ENCODE results near the gene ANXA8L1. TPM values are rescaled to one million over a fixed set of nuclear protein-coding genes. Genes with fewer than 3 reads are reported as not detected.
"Not testable (repeated sequence)": the region's sequence is repeated elsewhere in the genome, so short reads cannot be mapped to it uniquely, and the experiment has no call there.

Gene ANXA8L1
- total and polyA plus RNA-seq, 2 experiments from 2014 or later, result 54.0 to 70.7 TPM

DNA sequence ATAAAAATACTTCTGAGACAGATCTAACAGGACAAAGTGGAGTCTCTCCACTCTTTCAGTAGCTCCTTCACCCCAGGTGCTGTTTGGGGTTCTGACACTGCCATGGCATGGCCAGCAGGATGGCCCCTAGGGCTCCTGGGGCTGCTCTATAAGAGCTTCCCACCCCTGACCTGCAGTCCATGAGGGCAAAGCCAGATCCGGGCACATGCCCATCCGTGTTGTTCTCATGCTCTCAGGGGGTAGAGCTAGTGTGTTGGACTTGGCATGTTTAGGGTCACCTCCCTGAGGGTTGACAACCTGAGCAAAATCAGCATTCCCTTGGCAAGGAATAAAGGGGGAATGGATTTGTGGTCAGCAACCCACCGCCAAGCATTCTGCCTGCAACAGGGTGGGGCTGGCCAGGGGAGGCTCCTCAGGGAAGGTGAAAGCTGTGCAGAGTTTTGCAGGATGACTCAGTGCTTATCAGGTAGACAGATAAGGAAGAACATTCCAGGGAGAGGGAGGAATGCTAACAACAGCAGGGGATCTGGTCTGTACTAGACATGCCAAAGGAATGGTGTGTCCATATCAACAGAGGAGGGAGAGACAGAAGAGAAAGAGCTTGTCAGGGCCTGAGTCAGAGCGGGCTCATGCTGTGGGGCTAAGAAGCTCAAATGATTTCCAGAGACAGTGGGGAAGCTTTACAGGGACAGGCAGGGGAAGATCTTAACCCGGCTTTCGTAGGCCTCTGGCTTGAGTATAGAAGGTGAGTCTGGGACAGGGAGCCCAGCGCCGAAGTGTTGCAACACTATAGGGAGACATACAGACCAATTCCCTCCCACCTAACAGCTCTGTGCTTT lies 21.1 kb downstream of the ANXA8L1 start:
- not testable (repeated sequence) for H3K4me1 ChIP-seq (ENCODE audit: insufficient read depth); H3K27me3 ChIP-seq; H3K36me3 ChIP-seq (replicated peaks; ENCODE audit: insufficient read depth, low read depth); H3K9me2 ChIP-seq (replicated peaks; ENCODE audit: insufficient read depth); H4K20me1 ChIP-seq (ENCODE audit: insufficient read depth, poor library complexity, severe bottlenecking); H3K79me2 ChIP-seq; H3K4me3 ChIP-seq; H3K9me3 ChIP-seq (ENCODE audit: low read depth); H2AFZ ChIP-seq
- peak overlapping the region; percentile 60 for H3K4me2 ChIP-seq
- DNase-seq (ENCODE audit: low spot score), result peak; percentile 72
- H3K27ac ChIP-seq, result peak overlapping the region; percentile 82
- 38% methylated on average over 8 of the region's 8 CpGs for WGBS (ENCODE audit: low lambda C conversion rate, missing lambda C conversion rate)

DNA sequence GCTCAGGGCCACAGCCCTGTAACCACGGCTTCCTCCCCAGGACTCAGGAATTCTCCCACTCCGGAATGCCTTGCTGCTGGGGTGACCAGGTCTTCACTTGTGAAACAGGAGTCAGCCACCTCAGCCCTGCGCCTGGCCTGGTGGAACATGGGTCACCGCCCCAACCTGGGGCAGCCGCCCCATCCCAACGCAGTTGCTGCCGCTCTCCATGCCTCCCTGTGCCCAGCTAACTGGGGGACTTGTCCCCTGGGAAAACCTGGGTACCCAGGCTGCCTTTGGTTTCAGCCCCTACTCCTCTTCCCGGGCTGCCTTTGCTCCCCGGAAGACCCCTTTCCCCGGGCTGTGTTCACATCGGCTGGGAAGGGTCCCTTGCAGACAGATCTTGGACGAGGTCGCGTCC lies 22.2 kb downstream of the ANXA8L1 start:
- Histone ChIP-seq H3K4me2 (peak overlapping the region; percentile 70), H3K27ac (peak overlapping the region; percentile 96)
- not testable (repeated sequence) for H4K20me1 ChIP-seq (ENCODE audit: insufficient read depth, poor library complexity, severe bottlenecking); H3K36me3 ChIP-seq (replicated peaks; ENCODE audit: insufficient read depth, low read depth); H3K79me2 ChIP-seq; H3K27me3 ChIP-seq; H3K9me2 ChIP-seq (replicated peaks; ENCODE audit: insufficient read depth); H2AFZ ChIP-seq; H3K4me1 ChIP-seq (ENCODE audit: insufficient read depth); H3K4me3 ChIP-seq; H3K9me3 ChIP-seq (ENCODE audit: low read depth)
- DNase-seq (ENCODE audit: low spot score), result peak; percentile 1
- WGBS (ENCODE audit: low lambda C conversion rate, missing lambda C conversion rate), result 80% methylated on average over 5 of the region's 14 CpGs

DNA sequence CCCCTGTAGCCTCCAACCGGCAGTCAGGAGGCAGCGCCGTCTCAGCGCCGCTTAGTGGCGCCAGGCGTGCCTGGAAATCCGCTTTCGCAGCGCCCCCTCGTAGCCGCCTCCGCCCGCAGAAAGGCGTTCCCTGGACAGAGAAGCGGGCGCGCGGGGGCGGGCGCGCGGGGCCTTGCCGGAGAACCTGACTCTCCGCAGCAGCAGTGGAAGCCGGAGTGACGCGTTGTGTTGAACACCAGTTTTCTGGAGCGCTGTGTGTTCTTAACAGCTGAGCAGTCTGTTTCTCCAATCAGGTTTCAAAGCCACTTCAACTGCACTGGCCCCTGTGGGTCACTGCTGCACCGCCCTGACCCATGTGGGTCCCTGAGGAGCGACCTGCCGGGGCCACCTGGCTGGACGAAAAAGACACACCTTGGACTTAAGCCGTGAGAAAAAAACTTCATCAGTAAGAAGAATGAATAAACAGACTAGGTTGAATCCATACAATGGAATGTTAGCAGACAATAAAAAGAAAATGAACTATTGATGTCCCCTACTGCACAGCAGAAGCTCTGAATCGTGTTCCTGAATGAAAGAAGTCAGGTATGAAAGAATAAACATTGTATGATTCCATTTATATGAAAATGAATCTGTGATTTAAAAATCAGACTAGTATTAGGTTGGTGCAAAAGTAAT lies 22.8 kb downstream of the ANXA8L1 start:
- not testable (repeated sequence) for H4K20me1 ChIP-seq (ENCODE audit: insufficient read depth, poor library complexity, severe bottlenecking); H3K79me2 ChIP-seq; H3K36me3 ChIP-seq (replicated peaks; ENCODE audit: insufficient read depth, low read depth); H3K9me2 ChIP-seq (replicated peaks; ENCODE audit: insufficient read depth); H3K9me3 ChIP-seq (ENCODE audit: low read depth); H3K4me1 ChIP-seq (ENCODE audit: insufficient read depth); H3K4me3 ChIP-seq; H3K27me3 ChIP-seq
- Histone ChIP-seq H3K27ac (peak overlapping the region; percentile 81), H2AFZ (peak overlapping the region; percentile 67), H3K4me2 (peak overlapping the region; percentile 79)
- TF ChIP-seq, protein P1, sequence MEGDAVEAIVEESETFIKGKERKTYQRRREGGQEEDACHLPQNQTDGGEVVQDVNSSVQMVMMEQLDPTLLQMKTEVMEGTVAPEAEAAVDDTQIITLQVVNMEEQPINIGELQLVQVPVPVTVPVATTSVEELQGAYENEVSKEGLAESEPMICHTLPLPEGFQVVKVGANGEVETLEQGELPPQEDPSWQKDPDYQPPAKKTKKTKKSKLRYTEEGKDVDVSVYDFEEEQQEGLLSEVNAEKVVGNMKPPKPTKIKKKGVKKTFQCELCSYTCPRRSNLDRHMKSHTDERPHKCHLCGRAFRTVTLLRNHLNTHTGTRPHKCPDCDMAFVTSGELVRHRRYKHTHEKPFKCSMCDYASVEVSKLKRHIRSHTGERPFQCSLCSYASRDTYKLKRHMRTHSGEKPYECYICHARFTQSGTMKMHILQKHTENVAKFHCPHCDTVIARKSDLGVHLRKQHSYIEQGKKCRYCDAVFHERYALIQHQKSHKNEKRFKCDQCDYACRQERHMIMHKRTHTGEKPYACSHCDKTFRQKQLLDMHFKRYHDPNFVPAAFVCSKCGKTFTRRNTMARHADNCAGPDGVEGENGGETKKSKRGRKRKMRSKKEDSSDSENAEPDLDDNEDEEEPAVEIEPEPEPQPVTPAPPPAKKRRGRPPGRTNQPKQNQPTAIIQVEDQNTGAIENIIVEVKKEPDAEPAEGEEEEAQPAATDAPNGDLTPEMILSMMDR (IDR thresholded peaks at IDR 0.05; ENCODE audit: poor library complexity), result peak; percentile 2
- DNase-seq (ENCODE audit: low spot score), result peak; percentile 34
- 6% methylated on average over 7 of the region's 35 CpGs for WGBS (ENCODE audit: low lambda C conversion rate, missing lambda C conversion rate)

DNA sequence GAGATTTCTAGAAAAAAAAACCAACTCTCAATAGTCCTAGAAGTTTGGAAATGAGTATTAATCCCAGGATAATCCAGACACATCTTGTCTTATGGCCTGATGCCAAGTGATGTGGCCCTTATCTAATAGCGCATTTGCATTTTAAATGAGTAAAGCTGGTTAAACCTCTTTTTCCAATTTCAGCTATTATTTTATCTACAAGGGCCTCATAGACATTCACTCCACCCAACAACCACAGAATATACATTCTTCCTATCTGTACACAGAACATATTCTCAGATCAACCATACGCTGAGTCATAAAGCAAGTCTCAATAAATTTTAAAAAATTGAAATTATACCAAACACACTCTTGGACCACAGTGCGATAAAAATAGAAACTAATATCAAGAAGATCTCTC lies 34.0 kb downstream of the ANXA8L1 start:
- not testable (repeated sequence) for H4K20me1 ChIP-seq (ENCODE audit: insufficient read depth, poor library complexity, severe bottlenecking); H3K4me2 ChIP-seq; H3K9me3 ChIP-seq (ENCODE audit: low read depth); H3K9me2 ChIP-seq (replicated peaks; ENCODE audit: insufficient read depth); H3K4me3 ChIP-seq; DNase-seq (ENCODE audit: low spot score); H3K79me2 ChIP-seq; H3K27me3 ChIP-seq; H3K36me3 ChIP-seq (replicated peaks; ENCODE audit: insufficient read depth, low read depth); H3K27ac ChIP-seq; H2AFZ ChIP-seq; H3K4me1 ChIP-seq (ENCODE audit: insufficient read depth)
- WGBS (ENCODE audit: low lambda C conversion rate, missing lambda C conversion rate), result 98% methylated on average over 3 of the region's 3 CpGs

DNA sequence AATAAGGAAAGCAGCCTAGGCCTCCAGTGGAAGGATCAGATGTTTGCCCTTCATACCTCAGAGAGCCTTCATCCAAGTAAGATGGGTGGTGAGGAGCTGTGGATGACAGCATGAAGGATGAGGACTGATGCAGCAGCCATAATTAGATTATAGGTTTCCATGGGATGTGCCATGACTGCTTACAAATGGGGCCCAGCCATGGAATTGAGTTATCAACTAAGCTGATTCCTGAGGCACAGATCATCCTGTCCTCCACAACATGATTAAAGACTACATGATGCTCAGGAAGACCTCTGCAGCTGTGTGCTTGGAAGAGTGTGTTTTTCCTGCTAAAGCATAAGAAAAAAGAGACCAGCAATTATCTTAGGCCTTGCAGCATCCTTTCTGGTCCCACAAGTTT lies 35.5 kb downstream of the ANXA8L1 start:
- not testable (repeated sequence) for DNase-seq (ENCODE audit: low spot score); H3K4me2 ChIP-seq; H4K20me1 ChIP-seq (ENCODE audit: insufficient read depth, poor library complexity, severe bottlenecking); H3K36me3 ChIP-seq (replicated peaks; ENCODE audit: insufficient read depth, low read depth); H3K4me3 ChIP-seq; H3K4me1 ChIP-seq (ENCODE audit: insufficient read depth); H3K27ac ChIP-seq; H3K79me2 ChIP-seq; H3K27me3 ChIP-seq; H3K9me3 ChIP-seq (ENCODE audit: low read depth); H3K9me2 ChIP-seq (replicated peaks; ENCODE audit: insufficient read depth); H2AFZ ChIP-seq

- not testable (repeated sequence) for H3K4me1 ChIP-seq (ENCODE audit: insufficient read depth); DNase-seq (ENCODE audit: low spot score); H3K4me2 ChIP-seq; H3K4me3 ChIP-seq; H4K20me1 ChIP-seq (ENCODE audit: insufficient read depth, poor library complexity, severe bottlenecking); H3K27ac ChIP-seq; H3K9me2 ChIP-seq (replicated peaks; ENCODE audit: insufficient read depth); H3K27me3 ChIP-seq; H2AFZ ChIP-seq; H3K79me2 ChIP-seq; H3K36me3 ChIP-seq (replicated peaks; ENCODE audit: insufficient read depth, low read depth); H3K9me3 ChIP-seq (ENCODE audit: low read depth)
- WGBS (ENCODE audit: low lambda C conversion rate, missing lambda C conversion rate), result no CpG with 5 or more reads among the region's 5 CpGs
Measured at GRCh38 chr10:46412665-46413064, 37.1 kb downstream of the ANXA8L1 start.

DNA sequence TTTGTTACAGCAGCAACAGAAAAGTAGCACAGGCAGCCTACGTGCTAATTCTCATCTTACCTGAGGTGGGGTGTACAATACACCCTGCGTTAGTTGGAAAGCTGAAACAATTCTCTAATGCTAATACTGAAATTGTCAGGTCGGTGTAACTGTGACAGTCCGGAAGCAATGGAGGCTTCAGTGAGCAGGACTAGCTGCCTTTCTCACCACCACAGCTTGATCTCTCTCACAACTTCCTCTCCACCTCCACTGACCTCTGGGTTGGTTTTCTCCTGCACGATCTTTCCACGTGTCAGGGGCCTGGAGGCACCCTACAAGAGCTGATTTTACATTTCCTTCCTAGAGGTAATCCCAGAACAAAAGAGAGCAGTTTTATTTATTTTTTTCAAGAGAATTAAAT lies 39.7 kb downstream of the ANXA8L1 start:
- not testable (repeated sequence) for H3K27me3 ChIP-seq; H4K20me1 ChIP-seq (ENCODE audit: insufficient read depth, poor library complexity, severe bottlenecking); H3K4me1 ChIP-seq (ENCODE audit: insufficient read depth); H3K27ac ChIP-seq; H3K4me2 ChIP-seq; H3K79me2 ChIP-seq; H3K9me3 ChIP-seq (ENCODE audit: low read depth); DNase-seq (ENCODE audit: low spot score); H3K36me3 ChIP-seq (replicated peaks; ENCODE audit: insufficient read depth, low read depth); H3K4me3 ChIP-seq; H3K9me2 ChIP-seq (replicated peaks; ENCODE audit: insufficient read depth); H2AFZ ChIP-seq
- WGBS (ENCODE audit: low lambda C conversion rate, missing lambda C conversion rate), result 100% methylated on average over 2 of the region's 6 CpGs

DNA sequence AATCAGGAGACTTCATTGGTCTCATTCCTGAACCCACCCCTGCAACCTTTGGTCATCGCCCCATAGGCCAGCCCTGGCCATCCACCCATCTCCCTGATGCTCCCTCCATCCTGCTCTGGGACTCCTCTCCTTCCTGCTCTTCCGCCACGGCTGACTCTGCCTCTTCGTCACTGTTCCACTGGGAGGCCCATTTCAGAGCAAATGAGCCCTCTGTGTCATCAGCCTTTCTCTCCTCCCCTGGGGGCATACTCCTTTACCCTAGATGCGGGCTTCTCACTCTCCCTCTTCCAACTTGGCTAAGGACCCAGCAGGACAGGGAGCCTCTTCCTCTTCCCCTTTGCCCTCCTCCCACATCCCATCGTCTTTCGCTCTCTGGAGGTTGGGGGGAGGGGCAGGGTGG lies 42.7 kb downstream of the ANXA8L1 start:
- not testable (repeated sequence) for H3K79me2 ChIP-seq; H3K4me3 ChIP-seq; H4K20me1 ChIP-seq (ENCODE audit: insufficient read depth, poor library complexity, severe bottlenecking); H2AFZ ChIP-seq; H3K27me3 ChIP-seq; H3K4me1 ChIP-seq (ENCODE audit: insufficient read depth); H3K9me2 ChIP-seq (replicated peaks; ENCODE audit: insufficient read depth); H3K36me3 ChIP-seq (replicated peaks; ENCODE audit: insufficient read depth, low read depth); H3K9me3 ChIP-seq (ENCODE audit: low read depth); H3K4me2 ChIP-seq; H3K27ac ChIP-seq
- 86% methylated on average over 4 of the region's 7 CpGs for WGBS (ENCODE audit: low lambda C conversion rate, missing lambda C conversion rate)
- DNase-seq (ENCODE audit: low spot score), result peak; percentile 1
